Activated CD4-positive, alpha-beta T cell treated with anti-CD3 and anti-CD28 coated beads, Interleukin-2, amount 50 U/mL, for 1 hour (primary cell): ENCODE results near the gene LRP1.

Experiments
- DNase-seq: peaks from one replicate; pipeline ENCODE4 v3.0.0-alpha.2; 2020

Gene LRP1

GRCh38 chr12:57229046-57229633, 100.9 kb downstream of the LRP1 start:
- no peak for DNase-seq

GRCh38 chr12:57229634-57230380, 101.5 kb downstream of the LRP1 start, which contains the start of gene SHMT2:
TSS of gene SHMT2 (plus strand) at chr12:57229711. CDS start at chr12:57229779, 68 bp downstream.
- peak; percentile 89 for DNase-seq

- DNase-seq, result no peak
Measured at GRCh38 chr12:57230381-57231155, 102.3 kb downstream of the LRP1 start.

- DNase-seq, result no peak
Measured at GRCh38 chr12:57231276-57232021, 103.2 kb downstream of the LRP1 start.

- no peak for DNase-seq
Measured at GRCh38 chr12:57232156-57232756, 104.0 kb downstream of the LRP1 start.

- DNase-seq, result no peak
Measured at GRCh38 chr12:57233357-57234232, 105.3 kb downstream of the LRP1 start.

GRCh38 chr12:57234233-57234570, 105.9 kb downstream of the LRP1 start:
- no peak for DNase-seq

GRCh38 chr12:57234571-57235016, 106.3 kb downstream of the LRP1 start:
- no peak for DNase-seq

- no peak for DNase-seq
Measured at GRCh38 chr12:57235017-57235727, 106.9 kb downstream of the LRP1 start.

GRCh38 chr12:57235728-57236131, 107.4 kb downstream of the LRP1 start:
- no peak for DNase-seq

GRCh38 chr12:57236201-57236924, 108.1 kb downstream of the LRP1 start:
- no peak for DNase-seq

GRCh38 chr12:57236925-57237595, 108.8 kb downstream of the LRP1 start:
- no peak for DNase-seq

- DNase-seq, result no peak
Measured at GRCh38 chr12:57237596-57237931, 109.3 kb downstream of the LRP1 start.

GRCh38 chr12:57237932-57238853, 109.9 kb downstream of the LRP1 start:
- DNase-seq, result no peak

GRCh38 chr12:57238854-57239554, 110.7 kb downstream of the LRP1 start:
- DNase-seq, result peak; percentile 86

- no peak for DNase-seq
Measured at GRCh38 chr12:57239587-57240065, 111.3 kb downstream of the LRP1 start.

- DNase-seq, result peak; percentile 76
Measured at GRCh38 chr12:57240066-57240921, 112.0 kb downstream of the LRP1 start.
